ENCODE measurements around the gene PAGE4.

Gene PAGE4

GRCh38 chrX:49829016-49829415 lies at the start of gene PAGE4:
Gene PAGE4, plus strand, starts transcription at chrX:49829303. Its CDS starts 1,126 bp downstream, at chrX:49830429.
- DNase-seq: no peak

GRCh38 chrX:49784747-49785280 lies 44.3 kb upstream of the PAGE4 start:
- DNase-seq: no peak

- no peak for DNase-seq
These were observed 36.7 kb upstream of the PAGE4 start for GRCh38 chrX:49792376-49792775.

- no peak for DNase-seq
These were observed 35.4 kb upstream of the PAGE4 start for GRCh38 chrX:49793686-49794085.

- DNase-seq: no peak
These were observed 29.3 kb upstream of the PAGE4 start for GRCh38 chrX:49799828-49800227.

- DNase-seq: no peak
These were observed 19.0 kb upstream of the PAGE4 start for GRCh38 chrX:49809891-49810632.

GRCh38 chrX:49812177-49812576 lies 16.9 kb upstream of the PAGE4 start:
- no peak for DNase-seq

- DNase-seq: no peak
These were observed 12.7 kb upstream of the PAGE4 start for GRCh38 chrX:49816435-49816834.

GRCh38 chrX:49838374-49838773 lies 9.3 kb downstream of the PAGE4 start:
- DNase-seq: no peak

- DNase-seq: peak; percentile 83
These were observed 11.6 kb downstream of the PAGE4 start for GRCh38 chrX:49840679-49841078.

- no peak for DNase-seq
These were observed 13.5 kb downstream of the PAGE4 start for GRCh38 chrX:49842621-49843020.

- no peak for DNase-seq
These were observed 15.5 kb downstream of the PAGE4 start for GRCh38 chrX:49844611-49845010.

GRCh38 chrX:49845701-49846403 lies 16.7 kb downstream of the PAGE4 start:
- DNase-seq: no peak

- no peak for DNase-seq
These were observed 17.4 kb downstream of the PAGE4 start for GRCh38 chrX:49846522-49846921.

- no peak for DNase-seq
These were observed 19.2 kb downstream of the PAGE4 start for GRCh38 chrX:49848275-49848674.

- no peak for DNase-seq
These were observed 20.9 kb downstream of the PAGE4 start for GRCh38 chrX:49850028-49850427.

GRCh38 chrX:49853661-49854060 lies 24.6 kb downstream of the PAGE4 start:
- DNase-seq: no peak

GRCh38 chrX:49856819-49857218 lies 27.7 kb downstream of the PAGE4 start:
- no peak for DNase-seq

- DNase-seq: no peak
These were observed 29.2 kb downstream of the PAGE4 start for GRCh38 chrX:49858341-49858740.

- DNase-seq: no peak
These were observed 30.4 kb downstream of the PAGE4 start for GRCh38 chrX:49859491-49859890.

- DNase-seq: no peak
These were observed 31.9 kb downstream of the PAGE4 start for GRCh38 chrX:49860867-49861535.

GRCh38 chrX:49862093-49862492 lies 33.0 kb downstream of the PAGE4 start:
- no peak for DNase-seq

GRCh38 chrX:49868739-49869138 lies 39.6 kb downstream of the PAGE4 start:
- no peak for DNase-seq

- DNase-seq: no peak
These were observed 47.6 kb downstream of the PAGE4 start for GRCh38 chrX:49876750-49877149.

Measured in islet precursor cell (in vitro differentiated cells).